Liver (tissue), 9 donors: ENCODE data around the gene ARHGAP32. TPM values are rescaled to one million over a fixed set of nuclear protein-coding genes. Genes with fewer than 3 reads are reported as not detected.

Experiments used
- DNase-seq: peaks from one replicate; pipeline ENCODE4 v3.0.0-alpha.2; 2017; ENCODE audit warnings: low spot score
- H3K27ac ChIP-seq, 2 donors: one replicate each; pipeline ENCODE4 v1.7.0; 2013; ENCODE audit warnings: inconsistent platforms in 2 of 2, low read length in 2 of 2, control low read depth in 1 of 2, low read depth in 1 of 2, mild to moderate bottlenecking in 1 of 2
- H3K27me3 ChIP-seq, 4 donors: one replicate each; pipeline versions ENCODE4 v1.6.1 to v1.7.0; 2013; ENCODE audit warnings: low read length in 3 of 4, inconsistent platforms in 1 of 4, mild to moderate bottlenecking in 1 of 4, moderate library complexity in 1 of 4; ENCODE audit not compliant: control insufficient read depth in 4 of 4, insufficient read depth in 4 of 4
- H3K36me3 ChIP-seq, 4 donors: one replicate each; pipeline versions ENCODE4 v1.6.1 to v1.7.0; 2013; ENCODE audit warnings: low read length in 3 of 4, mild to moderate bottlenecking in 3 of 4, low read depth in 1 of 4, moderate library complexity in 1 of 4; ENCODE audit not compliant: control insufficient read depth in 4 of 4, insufficient read depth in 3 of 4
- H3K4me1 ChIP-seq, 4 donors: one replicate each; pipeline versions ENCODE4 v1.6.1 to v1.7.0; 2013; ENCODE audit warnings: low read length in 3 of 4, mild to moderate bottlenecking in 3 of 4, moderate library complexity in 1 of 4; ENCODE audit not compliant: control insufficient read depth in 4 of 4, insufficient read depth in 4 of 4
- H3K4me3 ChIP-seq, 3 donors: one replicate each; pipeline versions ENCODE4 v1.6.1 to v1.7.0; 2013; ENCODE audit warnings: low read length in 3 of 3, control low read depth in 1 of 3, low read depth in 1 of 3, mild to moderate bottlenecking in 1 of 3
- H3K9ac ChIP-seq, 2 donors: one replicate each; pipeline ENCODE4 v1.7.0; 2013; ENCODE audit warnings: low read length in 2 of 2, mild to moderate bottlenecking in 2 of 2, moderate library complexity in 2 of 2, control low read depth in 1 of 2, low read depth in 1 of 2
- H3K9me3 ChIP-seq, 4 donors: one replicate each; pipeline versions ENCODE4 v1.6.1 to v1.7.0; 2013; ENCODE audit warnings: low read length in 3 of 4; ENCODE audit not compliant: control insufficient read depth in 4 of 4
- EGR1 ChIP-seq, 2 donors: IDR thresholded peaks; 2 replicates each; pipeline ENCODE4 v1.6.1; 2016 to 2018; ENCODE audit warnings: antibody characterized with exemption in 2 of 2, low read depth in 2 of 2
- FOXA1 ChIP-seq: IDR thresholded peaks from 2 replicates; pipeline ENCODE4 v1.6.1; 2016; ENCODE audit warnings: antibody characterized with exemption
- FOXA2 ChIP-seq: IDR thresholded peaks from 2 replicates; pipeline ENCODE4 v1.6.1; 2016; ENCODE audit warnings: antibody characterized with exemption
- GABPA ChIP-seq, 2 donors: IDR thresholded peaks in 1 of 2; conservative IDR thresholded peaks in 1 of 2; 2 replicates each; pipeline ENCODE4 v1.6.1; 2016; ENCODE audit warnings: antibody characterized with exemption in 2 of 2, mild to moderate bottlenecking in 1 of 2, moderate library complexity in 1 of 2
- HNF4A ChIP-seq, 2 donors: conservative IDR thresholded peaks; 2 replicates each; pipeline ENCODE4 v1.6.1; 2016; ENCODE audit warnings: antibody characterized with exemption in 2 of 2, mild to moderate bottlenecking in 2 of 2
- HNF4G ChIP-seq: IDR thresholded peaks from 2 replicates; pipeline ENCODE4 v1.6.1; 2016; ENCODE audit warnings: antibody characterized with exemption
- JUND ChIP-seq, 2 donors: IDR thresholded peaks; 2 replicates each; pipeline ENCODE4 v1.6.1; 2016; ENCODE audit warnings: antibody characterized with exemption in 2 of 2
- NR2F2 ChIP-seq: IDR thresholded peaks from 2 replicates; pipeline ENCODE4 v1.6.1; 2016; ENCODE audit warnings: antibody characterized with exemption
- RAD21 ChIP-seq, 2 donors: IDR thresholded peaks; 2 replicates each; pipeline ENCODE4 v1.6.1; 2016; ENCODE audit warnings: antibody characterized with exemption in 2 of 2, mild to moderate bottlenecking in 2 of 2
- RXRA ChIP-seq, 2 donors: IDR thresholded peaks; 2 replicates each; pipeline ENCODE4 v1.6.1; 2017 to 2018; ENCODE audit warnings: antibody characterized with exemption in 2 of 2, mild to moderate bottlenecking in 1 of 2
- SP1 ChIP-seq: IDR thresholded peaks from 2 replicates; pipeline ENCODE4 v1.6.1; 2018; ENCODE audit warnings: antibody characterized with exemption, mild to moderate bottlenecking
- TAF1 ChIP-seq: conservative IDR thresholded peaks from 2 replicates; pipeline ENCODE4 v1.6.1; 2016; ENCODE audit warnings: antibody characterized with exemption, mild to moderate bottlenecking
- YY1 ChIP-seq: IDR thresholded peaks from 2 replicates; pipeline ENCODE4 v1.6.1; 2016; ENCODE audit warnings: antibody characterized with exemption, mild to moderate bottlenecking
- whole genome bisulfite sequencing: extraction: QIAGEN DNeasy Blood & Tissue Kit; methylation state at CpG from one replicate; pipeline ENCODE4 v1.1.7; 2013; 5-methylcytosine and 5-hydroxymethylcytosine counted together
- polyA plus RNA-seq, 2 donors: library from polyadenylated mRNA; stranded (reverse) in 1 of 2; unstranded in 1 of 2; fragments of 200-250 nt in 1 of 2; fragments of >200 nt in 1 of 2; fragmentation: Nextera tagmentation in 1 of 2; extraction: Ambion mirVana in 1 of 2; gene quantifications; one replicate each; pipeline versions ENCODE4 v1.2.1 to v1.2.3, GENCODE V29; 2013 to 2015
- total RNA-seq, 2 donors: library from RNA; depleted of rRNA; stranded (reverse); fragments of >200 nt; gene quantifications; one replicate each; pipeline ENCODE4 v1.2.3, GENCODE V29; 2014
- TF ChIP-seq, protein P1 (sequence below): IDR thresholded peaks from 2 replicates; pipeline ENCODE4 v1.6.1; 2016; ENCODE audit warnings: antibody characterized with exemption
- TF ChIP-seq, protein P2 (sequence below): IDR thresholded peaks from 2 replicates; pipeline ENCODE4 v1.6.1; 2016; ENCODE audit warnings: antibody characterized with exemption
- TF ChIP-seq, protein P3 (sequence below): IDR thresholded peaks from 2 replicates; pipeline ENCODE4 v1.6.1; 2016; ENCODE audit warnings: antibody characterized with exemption
- TF ChIP-seq, protein P4 (sequence below): fragments of 150-350 bp; IDR thresholded peaks from 2 replicates; pipeline ENCODE4 v1.5.1; 2017; ENCODE audit warnings: improper control_type of control experiment, low read depth, low read length; ENCODE audit not compliant: missing input control
- TF ChIP-seq, protein P5 (sequence below): IDR thresholded peaks from 2 replicates; pipeline ENCODE4 v1.6.1; 2016; ENCODE audit warnings: antibody characterized with exemption, mild to moderate bottlenecking
- donor health status: healthy.
- donor health status: healthy.
- donor health status: healthy.
- donor health status: healthy.
- donor health status: healthy.

The ARHGAP32 gene
- total and polyA plus RNA-seq, 4 donors = 1.8 to 13.1 (median 2.6) TPM

DNA sequence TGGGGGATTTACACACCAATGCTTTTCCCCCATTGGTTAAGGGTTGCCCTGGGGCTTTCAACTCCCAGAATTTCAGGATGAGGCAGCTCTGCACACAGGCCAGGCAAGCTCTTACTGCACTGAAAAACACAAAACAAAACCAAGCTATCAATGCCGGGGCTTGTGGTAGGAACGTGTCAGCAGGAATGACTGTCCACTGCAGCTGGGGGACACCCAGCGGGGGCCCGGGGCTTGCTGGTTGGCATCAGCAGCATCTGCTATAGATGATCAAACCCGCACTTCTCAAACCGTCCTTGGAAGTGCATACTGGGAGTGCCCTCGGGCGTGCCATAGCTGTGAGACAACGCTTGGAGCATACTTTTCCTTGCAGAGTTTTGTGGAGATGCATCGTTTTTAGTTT is 257.2 kb downstream of the ARHGAP32 start:
- 95% methylated on average over 10 of the region's 10 CpGs for WGBS
- Histone ChIP-seq H3K27me3 (peaks cover 0 to 2% (median 0%) of the 10 kb centered on the region in 4 donors), H3K9me3 (no peaks in the 10 kb centered on the region), H3K36me3 (no peaks in the 10 kb centered on the region), H3K27ac (no peak overlapping the region), H3K4me1 (no peaks in the 10 kb centered on the region), H3K4me3 (no peak overlapping the region), H3K9ac (no peak overlapping the region)
- no peak for DNase-seq
- TF ChIP-seq RXRA (IDR thresholded peaks at IDR 0.05) = no peak
- TF ChIP-seq NR2F2 = no peak
- TF ChIP-seq EGR1 (IDR thresholded peaks at IDR 0.05; ENCODE audit: low read depth in 2 of 2) = no peak
- no peak for TF ChIP-seq HNF4A (conservative IDR thresholded peaks at IDR 0.05)
- TF ChIP-seq, protein P1, sequence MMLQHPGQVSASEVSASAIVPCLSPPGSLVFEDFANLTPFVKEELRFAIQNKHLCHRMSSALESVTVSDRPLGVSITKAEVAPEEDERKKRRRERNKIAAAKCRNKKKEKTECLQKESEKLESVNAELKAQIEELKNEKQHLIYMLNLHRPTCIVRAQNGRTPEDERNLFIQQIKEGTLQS = no peak
- TF ChIP-seq HNF4G = no peak

DNA sequence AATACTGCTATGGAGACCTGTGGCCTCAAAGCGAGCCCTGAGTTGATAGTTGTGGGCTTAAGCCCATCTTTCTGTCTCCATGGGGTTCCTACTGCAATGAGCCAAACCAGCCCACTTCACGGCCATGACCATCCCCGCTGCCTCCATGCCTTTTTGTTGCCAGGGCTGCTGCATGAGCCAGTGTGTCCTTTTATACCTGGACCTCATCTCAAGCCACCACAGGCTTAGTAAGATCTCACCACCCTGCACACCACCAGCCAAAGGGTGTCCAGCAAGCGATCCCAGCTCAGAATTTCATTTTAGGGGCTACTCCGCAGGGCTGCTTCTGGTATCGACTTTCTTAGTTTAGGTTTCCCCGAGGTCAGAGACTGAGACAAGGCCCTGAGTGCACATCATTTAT is 257.8 kb downstream of the ARHGAP32 start:
- Histone ChIP-seq H3K27me3 (peaks cover 0 to 2% (median 0%) of the 10 kb centered on the region in 4 donors), H3K36me3 (no peaks in the 10 kb centered on the region), H3K4me1 (no peaks in the 10 kb centered on the region), H3K27ac (no peak overlapping the region), H3K9me3 (no peaks in the 10 kb centered on the region), H3K9ac (no peak overlapping the region), H3K4me3 (no peak overlapping the region)
- DNase-seq = no peak
- TF ChIP-seq TAF1 = no peak
- no peak for TF ChIP-seq RAD21 (IDR thresholded peaks at IDR 0.05)
- TF ChIP-seq RXRA (IDR thresholded peaks at IDR 0.05) = no peak
- WGBS = 96% methylated on average over 7 of the region's 7 CpGs

DNA sequence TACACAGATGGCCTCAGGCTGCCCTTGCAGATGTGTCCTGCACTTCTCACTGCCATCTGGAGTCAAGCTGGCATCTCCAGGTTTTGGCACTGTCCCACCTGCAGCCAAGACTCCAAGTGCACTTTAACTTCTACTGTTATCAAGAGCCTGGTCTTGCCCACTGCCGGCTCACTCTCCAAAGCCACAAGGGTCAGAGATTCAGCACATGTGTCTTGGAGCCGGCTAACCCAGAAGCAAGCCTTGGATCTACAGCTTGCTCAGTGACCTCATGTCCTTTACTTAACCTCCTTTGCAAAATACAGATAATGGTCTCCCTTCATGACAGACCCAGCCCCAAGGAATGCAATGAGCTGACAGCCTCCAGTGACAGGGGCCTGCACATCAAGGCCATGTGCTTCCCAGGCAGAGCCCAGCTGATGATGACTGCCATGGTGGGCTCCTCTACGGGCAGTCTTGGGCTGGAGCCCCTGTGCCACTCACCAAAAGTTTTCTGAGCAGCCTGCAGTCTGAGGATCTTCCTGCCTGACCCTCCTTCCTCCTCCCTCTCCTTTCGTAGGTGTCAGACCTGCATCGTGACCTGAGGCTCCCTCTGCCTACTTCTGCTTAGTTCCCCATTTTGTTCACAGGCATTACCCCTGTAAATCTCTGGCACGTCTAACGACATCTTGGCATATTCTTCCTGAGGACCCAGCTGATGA is 258.5 kb downstream of the ARHGAP32 start:
- WGBS = 85% methylated on average over 7 of the region's 7 CpGs
- Histone ChIP-seq H3K4me3 (no peak overlapping the region), H3K27me3 (peaks cover 0 to 2% (median 0%) of the 10 kb centered on the region in 4 donors), H3K4me1 (no peaks in the 10 kb centered on the region), H3K36me3 (no peaks in the 10 kb centered on the region), H3K9ac (no peak overlapping the region), H3K9me3 (no peaks in the 10 kb centered on the region), H3K27ac (no peak overlapping the region)
- no peak for DNase-seq
- no peak for TF ChIP-seq FOXA2
- TF ChIP-seq TAF1 = no peak
- TF ChIP-seq GABPA (IDR thresholded peaks at IDR 0.05 in 1 of 2, conservative IDR thresholded peaks at IDR 0.05 in 1 of 2) = no peak
- TF ChIP-seq SP1 = no peak
- no peak for TF ChIP-seq YY1
- TF ChIP-seq, protein P2, sequence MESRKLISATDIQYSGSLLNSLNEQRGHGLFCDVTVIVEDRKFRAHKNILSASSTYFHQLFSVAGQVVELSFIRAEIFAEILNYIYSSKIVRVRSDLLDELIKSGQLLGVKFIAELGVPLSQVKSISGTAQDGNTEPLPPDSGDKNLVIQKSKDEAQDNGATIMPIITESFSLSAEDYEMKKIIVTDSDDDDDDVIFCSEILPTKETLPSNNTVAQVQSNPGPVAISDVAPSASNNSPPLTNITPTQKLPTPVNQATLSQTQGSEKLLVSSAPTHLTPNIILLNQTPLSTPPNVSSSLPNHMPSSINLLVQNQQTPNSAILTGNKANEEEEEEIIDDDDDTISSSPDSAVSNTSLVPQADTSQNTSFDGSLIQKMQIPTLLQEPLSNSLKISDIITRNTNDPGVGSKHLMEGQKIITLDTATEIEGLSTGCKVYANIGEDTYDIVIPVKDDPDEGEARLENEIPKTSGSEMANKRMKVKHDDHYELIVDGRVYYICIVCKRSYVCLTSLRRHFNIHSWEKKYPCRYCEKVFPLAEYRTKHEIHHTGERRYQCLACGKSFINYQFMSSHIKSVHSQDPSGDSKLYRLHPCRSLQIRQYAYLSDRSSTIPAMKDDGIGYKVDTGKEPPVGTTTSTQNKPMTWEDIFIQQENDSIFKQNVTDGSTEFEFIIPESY = no peak
- TF ChIP-seq HNF4G = no peak
- no peak for TF ChIP-seq RXRA (IDR thresholded peaks at IDR 0.05)
- no peak for TF ChIP-seq HNF4A (conservative IDR thresholded peaks at IDR 0.05)
- TF ChIP-seq FOXA1 = no peak
- TF ChIP-seq NR2F2 = no peak
- TF ChIP-seq, protein P3, sequence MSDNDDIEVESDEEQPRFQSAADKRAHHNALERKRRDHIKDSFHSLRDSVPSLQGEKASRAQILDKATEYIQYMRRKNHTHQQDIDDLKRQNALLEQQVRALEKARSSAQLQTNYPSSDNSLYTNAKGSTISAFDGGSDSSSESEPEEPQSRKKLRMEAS = no peak
- TF ChIP-seq, protein P1 = no peak
- TF ChIP-seq RAD21 (IDR thresholded peaks at IDR 0.05) = no peak
- TF ChIP-seq JUND (IDR thresholded peaks at IDR 0.05) = no peak
- TF ChIP-seq EGR1 (IDR thresholded peaks at IDR 0.05; ENCODE audit: low read depth in 2 of 2) = no peak
- TF ChIP-seq, protein P4, sequence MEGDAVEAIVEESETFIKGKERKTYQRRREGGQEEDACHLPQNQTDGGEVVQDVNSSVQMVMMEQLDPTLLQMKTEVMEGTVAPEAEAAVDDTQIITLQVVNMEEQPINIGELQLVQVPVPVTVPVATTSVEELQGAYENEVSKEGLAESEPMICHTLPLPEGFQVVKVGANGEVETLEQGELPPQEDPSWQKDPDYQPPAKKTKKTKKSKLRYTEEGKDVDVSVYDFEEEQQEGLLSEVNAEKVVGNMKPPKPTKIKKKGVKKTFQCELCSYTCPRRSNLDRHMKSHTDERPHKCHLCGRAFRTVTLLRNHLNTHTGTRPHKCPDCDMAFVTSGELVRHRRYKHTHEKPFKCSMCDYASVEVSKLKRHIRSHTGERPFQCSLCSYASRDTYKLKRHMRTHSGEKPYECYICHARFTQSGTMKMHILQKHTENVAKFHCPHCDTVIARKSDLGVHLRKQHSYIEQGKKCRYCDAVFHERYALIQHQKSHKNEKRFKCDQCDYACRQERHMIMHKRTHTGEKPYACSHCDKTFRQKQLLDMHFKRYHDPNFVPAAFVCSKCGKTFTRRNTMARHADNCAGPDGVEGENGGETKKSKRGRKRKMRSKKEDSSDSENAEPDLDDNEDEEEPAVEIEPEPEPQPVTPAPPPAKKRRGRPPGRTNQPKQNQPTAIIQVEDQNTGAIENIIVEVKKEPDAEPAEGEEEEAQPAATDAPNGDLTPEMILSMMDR = no peak
- TF ChIP-seq, protein P5, sequence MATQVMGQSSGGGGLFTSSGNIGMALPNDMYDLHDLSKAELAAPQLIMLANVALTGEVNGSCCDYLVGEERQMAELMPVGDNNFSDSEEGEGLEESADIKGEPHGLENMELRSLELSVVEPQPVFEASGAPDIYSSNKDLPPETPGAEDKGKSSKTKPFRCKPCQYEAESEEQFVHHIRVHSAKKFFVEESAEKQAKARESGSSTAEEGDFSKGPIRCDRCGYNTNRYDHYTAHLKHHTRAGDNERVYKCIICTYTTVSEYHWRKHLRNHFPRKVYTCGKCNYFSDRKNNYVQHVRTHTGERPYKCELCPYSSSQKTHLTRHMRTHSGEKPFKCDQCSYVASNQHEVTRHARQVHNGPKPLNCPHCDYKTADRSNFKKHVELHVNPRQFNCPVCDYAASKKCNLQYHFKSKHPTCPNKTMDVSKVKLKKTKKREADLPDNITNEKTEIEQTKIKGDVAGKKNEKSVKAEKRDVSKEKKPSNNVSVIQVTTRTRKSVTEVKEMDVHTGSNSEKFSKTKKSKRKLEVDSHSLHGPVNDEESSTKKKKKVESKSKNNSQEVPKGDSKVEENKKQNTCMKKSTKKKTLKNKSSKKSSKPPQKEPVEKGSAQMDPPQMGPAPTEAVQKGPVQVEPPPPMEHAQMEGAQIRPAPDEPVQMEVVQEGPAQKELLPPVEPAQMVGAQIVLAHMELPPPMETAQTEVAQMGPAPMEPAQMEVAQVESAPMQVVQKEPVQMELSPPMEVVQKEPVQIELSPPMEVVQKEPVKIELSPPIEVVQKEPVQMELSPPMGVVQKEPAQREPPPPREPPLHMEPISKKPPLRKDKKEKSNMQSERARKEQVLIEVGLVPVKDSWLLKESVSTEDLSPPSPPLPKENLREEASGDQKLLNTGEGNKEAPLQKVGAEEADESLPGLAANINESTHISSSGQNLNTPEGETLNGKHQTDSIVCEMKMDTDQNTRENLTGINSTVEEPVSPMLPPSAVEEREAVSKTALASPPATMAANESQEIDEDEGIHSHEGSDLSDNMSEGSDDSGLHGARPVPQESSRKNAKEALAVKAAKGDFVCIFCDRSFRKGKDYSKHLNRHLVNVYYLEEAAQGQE = no peak
